Measurements from ENCODE around the gene MRPL16. TPM values are rescaled to one million over a fixed set of nuclear protein-coding genes. Genes with fewer than 3 reads are reported as not detected.

Gene MRPL16
- total and polyA plus RNA-seq, 4 donors, result 24.9 to 54.9 (median 39.6) TPM

GRCh38 chr11:59773083-59773440 lies 37.5 kb downstream of the MRPL16 start:
- peaks cover 0 to 20% (median 11%) of the 10 kb centered on the region in 4 donors for H3K4me1 ChIP-seq (ENCODE audit: control insufficient read depth in 4 of 4, insufficient read depth in 4 of 4, low read length in 3 of 4)
- no peak for TF ChIP-seq RXRA (IDR thresholded peaks at IDR 0.05)
- no peak for TF ChIP-seq TAF1 (conservative IDR thresholded peaks at IDR 0.05)
- no peak for TF ChIP-seq ATF3 (IDR thresholded peaks at IDR 0.05)
- no peak for TF ChIP-seq EGR1 (IDR thresholded peaks at IDR 0.05; ENCODE audit: low read depth in 2 of 2)
- TF ChIP-seq CTCF (IDR thresholded peaks at IDR 0.05; ENCODE audit: low read depth, low read length, missing input control), result no peak
- TF ChIP-seq FOXA2 (IDR thresholded peaks at IDR 0.05), result no peak
- TF ChIP-seq JUND (IDR thresholded peaks at IDR 0.05), result no peak
- TF ChIP-seq HNF4G (IDR thresholded peaks at IDR 0.05), result no peak
- no peak for DNase-seq (ENCODE audit: low spot score)
- H3K9ac ChIP-seq (ENCODE audit: low read depth in 1 of 2, low read length in 2 of 2), result no peak overlapping the region
- WGBS, result 83% methylated on average over 5 of the region's 5 CpGs
- no peaks in the 10 kb centered on the region for H3K27me3 ChIP-seq (ENCODE audit: control insufficient read depth in 4 of 4, insufficient read depth in 4 of 4, low read length in 3 of 4)
- H3K36me3 ChIP-seq (ENCODE audit: control insufficient read depth in 4 of 4, insufficient read depth in 3 of 4, low read depth in 1 of 4, low read length in 3 of 4), result peaks cover 0 to 4% (median 0%) of the 10 kb centered on the region in 4 donors
- no peaks in the 10 kb centered on the region for H3K9me3 ChIP-seq (ENCODE audit: control insufficient read depth in 4 of 4, low read length in 3 of 4)
- H3K27ac ChIP-seq (ENCODE audit: low read depth in 1 of 2, low read length in 2 of 2), result peak overlapping the region in 1 of 2 donors; percentile 9
- no peak overlapping the region for H3K4me3 ChIP-seq (ENCODE audit: low read depth in 1 of 3, low read length in 3 of 3)

- peaks cover 0 to 4% (median 0%) of the 10 kb centered on the region in 4 donors for H3K36me3 ChIP-seq (ENCODE audit: control insufficient read depth in 4 of 4, insufficient read depth in 3 of 4, low read depth in 1 of 4, low read length in 3 of 4)
- DNase-seq (ENCODE audit: low spot score), result no peak
- H3K9me3 ChIP-seq (ENCODE audit: control insufficient read depth in 4 of 4, low read length in 3 of 4), result no peaks in the 10 kb centered on the region
- 87% methylated on average over 4 of the region's 4 CpGs for WGBS
- H3K27me3 ChIP-seq (ENCODE audit: control insufficient read depth in 4 of 4, insufficient read depth in 4 of 4, low read length in 3 of 4), result no peaks in the 10 kb centered on the region
- H3K4me3 ChIP-seq (ENCODE audit: low read depth in 1 of 3, low read length in 3 of 3), result no peak overlapping the region
- no peak overlapping the region for H3K9ac ChIP-seq (ENCODE audit: low read depth in 1 of 2, low read length in 2 of 2)
- H3K27ac ChIP-seq (ENCODE audit: low read depth in 1 of 2, low read length in 2 of 2), result peak overlapping the region; percentile 68 to 72
- peaks cover 0 to 7% (median 2%) of the 10 kb centered on the region in 4 donors for H3K4me1 ChIP-seq (ENCODE audit: control insufficient read depth in 4 of 4, insufficient read depth in 4 of 4, low read length in 3 of 4)
- TF ChIP-seq ZBTB33 (IDR thresholded peaks at IDR 0.05), result no peak
- TF ChIP-seq HNF4G (IDR thresholded peaks at IDR 0.05), result no peak
- TF ChIP-seq RAD21 (IDR thresholded peaks at IDR 0.05), result no peak
- TF ChIP-seq ATF3 (IDR thresholded peaks at IDR 0.05), result no peak
- TF ChIP-seq RXRA (IDR thresholded peaks at IDR 0.05), result no peak
- TF ChIP-seq YY1 (IDR thresholded peaks at IDR 0.05), result no peak
Measured at GRCh38 chr11:59771605-59772004, 39.0 kb downstream of the MRPL16 start.

GRCh38 chr11:59770869-59771268 lies 39.7 kb downstream of the MRPL16 start:
- Histone ChIP-seq H3K4me3 (ENCODE audit: low read depth in 1 of 3, low read length in 3 of 3) (no peak overlapping the region), H3K9me3 (ENCODE audit: control insufficient read depth in 4 of 4, low read length in 3 of 4) (no peaks in the 10 kb centered on the region), H3K27ac (ENCODE audit: low read depth in 1 of 2, low read length in 2 of 2) (no peak overlapping the region), H3K36me3 (ENCODE audit: control insufficient read depth in 4 of 4, insufficient read depth in 3 of 4, low read depth in 1 of 4, low read length in 3 of 4) (peaks cover 0 to 4% (median 0%) of the 10 kb centered on the region in 4 donors), H3K4me1 (ENCODE audit: control insufficient read depth in 4 of 4, insufficient read depth in 4 of 4, low read length in 3 of 4) (no peaks in the 10 kb centered on the region), H3K9ac (ENCODE audit: low read depth in 1 of 2, low read length in 2 of 2) (no peak overlapping the region), H3K27me3 (ENCODE audit: control insufficient read depth in 4 of 4, insufficient read depth in 4 of 4, low read length in 3 of 4) (no peaks in the 10 kb centered on the region)
- DNase-seq (ENCODE audit: low spot score), result no peak
- WGBS, result 94% methylated on average over 8 of the region's 8 CpGs
- TF ChIP-seq TAF1 (conservative IDR thresholded peaks at IDR 0.05), result no peak
- TF ChIP-seq EGR1 (IDR thresholded peaks at IDR 0.05; ENCODE audit: low read depth in 2 of 2), result no peak
- no peak for TF ChIP-seq ATF3 (IDR thresholded peaks at IDR 0.05)
- TF ChIP-seq SP1 (IDR thresholded peaks at IDR 0.05), result no peak
- TF ChIP-seq NR2F2 (IDR thresholded peaks at IDR 0.05), result no peak
- no peak for TF ChIP-seq GABPA (IDR thresholded peaks at IDR 0.05 in 1 of 2, conservative IDR thresholded peaks at IDR 0.05 in 1 of 2)
- no peak for TF ChIP-seq FOXA2 (IDR thresholded peaks at IDR 0.05)
- TF ChIP-seq HNF4A (conservative IDR thresholded peaks at IDR 0.05), result no peak
- TF ChIP-seq REST (IDR thresholded peaks at IDR 0.05), result no peak
- TF ChIP-seq JUND (IDR thresholded peaks at IDR 0.05), result no peak
- no peak for TF ChIP-seq FOXA1 (IDR thresholded peaks at IDR 0.05)
- no peak for TF ChIP-seq HNF4G (IDR thresholded peaks at IDR 0.05)
- TF ChIP-seq RXRA (IDR thresholded peaks at IDR 0.05), result no peak
- TF ChIP-seq RAD21 (IDR thresholded peaks at IDR 0.05), result no peak
- TF ChIP-seq CTCF (IDR thresholded peaks at IDR 0.05; ENCODE audit: low read depth, low read length, missing input control), result no peak

Measured in liver (tissue), 9 donors.